Vagina (tissue), 2 donors: ENCODE measurements around the gene PURA. TPM values are rescaled to one million over a fixed set of nuclear protein-coding genes. Genes with fewer than 3 reads are reported as not detected.
A peak's percentile ranks its signal among the peaks of the same experiment; 100 is the strongest.

Source experiments
- DNase-seq, 2 donors: peaks; one replicate each; pipeline ENCODE4 v3.0.0-alpha.2; 2017; ENCODE audit errors: extremely low spot score in 2 of 2
- H3K27ac ChIP-seq: fragments of 200-600 bp; sonication (generic); one replicate; pipeline ENCODE4 v1.5.1; 2019
- H3K27me3 ChIP-seq: fragments of 200-600 bp; sonication (generic); one replicate; pipeline ENCODE4 v1.5.1; 2019
- H3K36me3 ChIP-seq, 2 donors: fragments of 200-600 bp; sonication (generic); one replicate each; pipeline ENCODE4 v1.5.1; 2017 to 2019
- H3K4me1 ChIP-seq: fragments of 200-600 bp; sonication (generic); one replicate; pipeline ENCODE4 v1.5.1; 2019
- H3K4me3 ChIP-seq, 2 donors: fragments of 200-600 bp; sonication (generic); 1 replicate in 1 of 2; 2 replicates in 1 of 2; pipeline ENCODE4 v1.5.1; 2016 to 2019
- H3K9me3 ChIP-seq: fragments of 200-600 bp; sonication (generic); one replicate; pipeline ENCODE4 v1.5.1; 2019
- POLR2A ChIP-seq, 2 donors: fragments of 450-650 bp; IDR thresholded peaks; one replicate each; pipeline ENCODE4 v1.6.1; 2017; ENCODE audit warnings: antibody characterized with exemption in 2 of 2, mild to moderate bottlenecking in 2 of 2, moderate library complexity in 2 of 2
- POLR2AphosphoS5 ChIP-seq, 2 donors: sonication (generic); formaldehyde crosslinking; IDR thresholded peaks; one replicate each; pipeline ENCODE4 v1.9.0; 2017; ENCODE audit warnings: antibody characterized with exemption in 2 of 2, mild to moderate bottlenecking in 2 of 2, low read depth in 1 of 2; ENCODE audit not compliant: insufficient read depth in 1 of 2
- intact Hi-C: fragments of 100-400 bp; cut with DNase I; formaldehyde crosslinking; loops from one replicate; pipeline ENCODE4 v1.15.1; 2023
- total RNA-seq: library from RNA; depleted of rRNA; stranded (reverse); fragments of >200 nt; gene quantifications from one replicate; pipeline ENCODE4 v1.2.3, GENCODE V29; 2016
- TF ChIP-seq, protein P1 (sequence below), 3 experiments: fragments of 450-650 bp in 2 of 3; fragments of 200-600 bp in 1 of 3; sonication (generic) in 1 of 3; IDR thresholded peaks; one replicate each; pipeline ENCODE4 v1.5.1; 2017 to 2019; ENCODE audit warnings: antibody characterized with exemption in 3 of 3, mild to moderate bottlenecking in 2 of 3, moderate library complexity in 2 of 3

PURA gene
- 29.7 TPM for total RNA-seq

- Histone ChIP-seq H3K36me3 (no peaks in the 10 kb centered on the region), H3K9me3 (no peaks in the 10 kb centered on the region), H3K4me1 (peaks cover 75% of the 10 kb centered on the region), H3K27ac (peak within 1 kb of the TSS; percentile 95), H3K4me3 (peak within 1 kb of the TSS; percentile 70 to 87), H3K27me3 (no peaks in the 10 kb centered on the region)
- intact Hi-C loops: no loop called here
- no peak for DNase-seq
- TF ChIP-seq, protein P1, sequence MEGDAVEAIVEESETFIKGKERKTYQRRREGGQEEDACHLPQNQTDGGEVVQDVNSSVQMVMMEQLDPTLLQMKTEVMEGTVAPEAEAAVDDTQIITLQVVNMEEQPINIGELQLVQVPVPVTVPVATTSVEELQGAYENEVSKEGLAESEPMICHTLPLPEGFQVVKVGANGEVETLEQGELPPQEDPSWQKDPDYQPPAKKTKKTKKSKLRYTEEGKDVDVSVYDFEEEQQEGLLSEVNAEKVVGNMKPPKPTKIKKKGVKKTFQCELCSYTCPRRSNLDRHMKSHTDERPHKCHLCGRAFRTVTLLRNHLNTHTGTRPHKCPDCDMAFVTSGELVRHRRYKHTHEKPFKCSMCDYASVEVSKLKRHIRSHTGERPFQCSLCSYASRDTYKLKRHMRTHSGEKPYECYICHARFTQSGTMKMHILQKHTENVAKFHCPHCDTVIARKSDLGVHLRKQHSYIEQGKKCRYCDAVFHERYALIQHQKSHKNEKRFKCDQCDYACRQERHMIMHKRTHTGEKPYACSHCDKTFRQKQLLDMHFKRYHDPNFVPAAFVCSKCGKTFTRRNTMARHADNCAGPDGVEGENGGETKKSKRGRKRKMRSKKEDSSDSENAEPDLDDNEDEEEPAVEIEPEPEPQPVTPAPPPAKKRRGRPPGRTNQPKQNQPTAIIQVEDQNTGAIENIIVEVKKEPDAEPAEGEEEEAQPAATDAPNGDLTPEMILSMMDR (IDR thresholded peaks at IDR 0.05): peak in 1 of 3 experiments; percentile 50
- no peak for TF ChIP-seq POLR2AphosphoS5 (IDR thresholded peaks at IDR 0.05; ENCODE audit: insufficient read depth in 1 of 2, low read depth in 1 of 2)
- TF ChIP-seq POLR2A (IDR thresholded peaks at IDR 0.05): peak in 1 of 2 donors; percentile 66
Measured at GRCh38 chr5:140113699-140114263, at the start of gene PURA. TSS of gene PURA (plus strand) at chr5:140114109. CDS start at chr5:140114182, 73 bp downstream.

- no peaks in the 10 kb centered on the region for H3K4me1 ChIP-seq
- TF ChIP-seq POLR2AphosphoS5 (IDR thresholded peaks at IDR 0.05; ENCODE audit: insufficient read depth in 1 of 2, low read depth in 1 of 2): no peak
- TF ChIP-seq POLR2A (IDR thresholded peaks at IDR 0.05): no peak
- TF ChIP-seq, protein P1 (IDR thresholded peaks at IDR 0.05): no peak
- no peak for DNase-seq
- no peaks in the 10 kb centered on the region for H3K9me3 ChIP-seq
- H3K27ac ChIP-seq: no peak overlapping the region
- no peak overlapping the region for H3K4me3 ChIP-seq
- H3K27me3 ChIP-seq: no peaks in the 10 kb centered on the region
- no peaks in the 10 kb centered on the region for H3K36me3 ChIP-seq
- intact Hi-C loops: loop anchor here (2.0 kb wide), 1 partner anchor 84 kb away; no protein-coding TSS in a partner anchor
Measured at GRCh38 chr5:140072812-140073211, 41.1 kb upstream of the PURA start.

GRCh38 chr5:140073296-140073695 is 40.6 kb upstream of the PURA start:
- Histone ChIP-seq H3K9me3 (no peaks in the 10 kb centered on the region), H3K4me1 (no peaks in the 10 kb centered on the region), H3K27me3 (no peaks in the 10 kb centered on the region), H3K27ac (no peak overlapping the region), H3K4me3 (no peak overlapping the region), H3K36me3 (no peaks in the 10 kb centered on the region)
- intact Hi-C loops: loop anchor here (2.0 kb wide), 1 partner anchor 84 kb away; no protein-coding TSS in a partner anchor
- TF ChIP-seq, protein P1 (IDR thresholded peaks at IDR 0.05): peak; percentile 35 to 72 (median 50)
- TF ChIP-seq POLR2AphosphoS5 (IDR thresholded peaks at IDR 0.05; ENCODE audit: insufficient read depth in 1 of 2, low read depth in 1 of 2): no peak
- DNase-seq: no peak

- no peaks in the 10 kb centered on the region for H3K9me3 ChIP-seq
- no peaks in the 10 kb centered on the region for H3K4me1 ChIP-seq
- no peak overlapping the region for H3K27ac ChIP-seq
- TF ChIP-seq POLR2A (IDR thresholded peaks at IDR 0.05) (no peak), POLR2AphosphoS5 (IDR thresholded peaks at IDR 0.05; ENCODE audit: insufficient read depth in 1 of 2, low read depth in 1 of 2) (no peak)
- TF ChIP-seq, protein P1 (IDR thresholded peaks at IDR 0.05): no peak
- H3K27me3 ChIP-seq: no peaks in the 10 kb centered on the region
- intact Hi-C loops: no loop called here
- no peak for DNase-seq
- H3K36me3 ChIP-seq: no peaks in the 10 kb centered on the region
- no peak overlapping the region for H3K4me3 ChIP-seq
Measured at GRCh38 chr5:140075371-140075770, 38.5 kb upstream of the PURA start.

DNA sequence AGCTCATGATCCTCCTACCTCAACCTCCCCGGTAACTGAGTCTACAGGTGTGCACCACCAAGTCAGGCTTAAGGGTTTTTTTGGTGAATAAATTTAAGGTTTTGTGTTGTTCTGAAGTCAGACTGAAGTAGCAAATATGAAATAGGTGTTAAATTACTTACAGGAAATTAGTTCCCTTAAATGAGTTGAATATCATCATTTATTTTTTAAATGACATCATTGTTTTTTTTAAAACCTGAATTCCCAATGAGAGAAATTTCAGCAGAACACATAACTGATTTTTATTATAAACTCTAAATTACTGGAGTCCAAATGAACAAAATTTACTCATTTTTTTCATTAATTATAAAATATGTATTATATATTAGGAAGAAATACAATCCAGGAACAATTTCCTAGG is 37.8 kb upstream of the PURA start:
- Histone ChIP-seq H3K27me3 (no peaks in the 10 kb centered on the region), H3K4me3 (no peak overlapping the region), H3K4me1 (no peaks in the 10 kb centered on the region), H3K9me3 (no peaks in the 10 kb centered on the region), H3K27ac (no peak overlapping the region), H3K36me3 (no peaks in the 10 kb centered on the region)
- no peak for DNase-seq
- intact Hi-C loops: no loop called here
- TF ChIP-seq, protein P1 (IDR thresholded peaks at IDR 0.05): no peak
- no peak for TF ChIP-seq POLR2A (IDR thresholded peaks at IDR 0.05)
- no peak for TF ChIP-seq POLR2AphosphoS5 (IDR thresholded peaks at IDR 0.05; ENCODE audit: insufficient read depth in 1 of 2, low read depth in 1 of 2)
